HFF-Myc (cell line): Measurements from ENCODE around the gene FXYD4.

Source experiments
- DNase-seq: peaks from one replicate; pipeline ENCODE4 v3.0.0-alpha.2; 2011; ENCODE audit warnings: low read depth; ENCODE audit errors: extremely low read depth
- H3K4me3 ChIP-seq: replicated peaks from 2 replicates; pipeline ENCODE4 v1.5.1; 2011; ENCODE audit warnings: low read depth, mild to moderate bottlenecking, control low read depth, low read length
- TF ChIP-seq, protein P1 (sequence below): IDR thresholded peaks from 2 replicates; pipeline ENCODE4 v1.5.1; 2012; ENCODE audit warnings: mild to moderate bottlenecking, low read depth, low read length, control low read depth; ENCODE audit errors: missing control alignments

FXYD4 gene

GRCh38 chr10:43354330-43354635, 17.2 kb upstream of the FXYD4 start:
- no peak for DNase-seq
- no peak overlapping the region for H3K4me3 ChIP-seq
- TF ChIP-seq, protein P1, sequence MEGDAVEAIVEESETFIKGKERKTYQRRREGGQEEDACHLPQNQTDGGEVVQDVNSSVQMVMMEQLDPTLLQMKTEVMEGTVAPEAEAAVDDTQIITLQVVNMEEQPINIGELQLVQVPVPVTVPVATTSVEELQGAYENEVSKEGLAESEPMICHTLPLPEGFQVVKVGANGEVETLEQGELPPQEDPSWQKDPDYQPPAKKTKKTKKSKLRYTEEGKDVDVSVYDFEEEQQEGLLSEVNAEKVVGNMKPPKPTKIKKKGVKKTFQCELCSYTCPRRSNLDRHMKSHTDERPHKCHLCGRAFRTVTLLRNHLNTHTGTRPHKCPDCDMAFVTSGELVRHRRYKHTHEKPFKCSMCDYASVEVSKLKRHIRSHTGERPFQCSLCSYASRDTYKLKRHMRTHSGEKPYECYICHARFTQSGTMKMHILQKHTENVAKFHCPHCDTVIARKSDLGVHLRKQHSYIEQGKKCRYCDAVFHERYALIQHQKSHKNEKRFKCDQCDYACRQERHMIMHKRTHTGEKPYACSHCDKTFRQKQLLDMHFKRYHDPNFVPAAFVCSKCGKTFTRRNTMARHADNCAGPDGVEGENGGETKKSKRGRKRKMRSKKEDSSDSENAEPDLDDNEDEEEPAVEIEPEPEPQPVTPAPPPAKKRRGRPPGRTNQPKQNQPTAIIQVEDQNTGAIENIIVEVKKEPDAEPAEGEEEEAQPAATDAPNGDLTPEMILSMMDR = no peak

DNA sequence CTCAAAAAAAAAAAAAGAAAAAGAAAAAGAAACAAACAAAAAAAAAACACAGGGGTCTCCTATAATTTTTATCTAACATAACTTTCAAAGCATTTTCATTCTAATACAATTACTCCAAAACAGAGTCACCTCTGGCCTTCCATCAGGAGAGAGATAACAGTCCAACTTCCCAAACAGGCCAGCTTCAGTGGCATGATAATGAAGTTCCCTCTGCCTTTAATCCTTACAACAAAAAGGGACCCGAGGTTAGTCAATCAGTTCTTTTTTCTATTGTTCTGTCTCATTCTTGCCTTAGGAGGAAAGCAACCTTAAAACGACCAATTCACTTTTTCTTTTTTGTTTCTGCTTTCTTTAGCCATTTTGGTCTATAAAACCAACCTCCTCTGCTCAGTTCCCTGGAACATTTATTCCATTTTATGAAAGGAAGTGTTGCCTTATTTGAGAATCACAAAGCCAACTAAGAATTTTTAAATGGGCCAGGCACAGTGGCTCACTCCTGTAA, 16.5 kb upstream of the FXYD4 start:
- no peak for DNase-seq
- TF ChIP-seq, protein P1 = no peak
- H3K4me3 ChIP-seq = no peak overlapping the region

- H3K4me3 ChIP-seq = no peak overlapping the region
- DNase-seq = no peak
- TF ChIP-seq, protein P1 = no peak
Measured at GRCh38 chr10:43355749-43356371, 15.6 kb upstream of the FXYD4 start.

DNA sequence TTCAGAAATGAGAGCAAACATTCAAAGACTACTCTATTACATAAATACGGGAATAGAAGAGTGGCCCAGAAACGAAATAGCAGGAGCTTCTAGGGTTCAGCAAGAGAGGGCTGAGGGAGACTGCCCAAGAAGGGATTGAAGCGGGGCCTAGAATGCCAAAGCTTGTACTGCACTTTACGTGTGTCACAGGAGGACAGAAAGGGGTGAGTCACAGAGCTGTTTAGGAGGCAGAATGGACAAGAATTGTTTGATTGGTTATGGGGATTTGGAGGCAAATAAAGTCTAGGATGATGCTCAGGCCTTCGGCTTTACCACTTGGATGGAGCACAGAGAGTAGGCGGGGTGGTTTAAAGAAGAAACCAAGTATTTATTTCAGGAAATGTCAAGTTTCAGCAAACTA, 11.3 kb upstream of the FXYD4 start:
- TF ChIP-seq, protein P1 = no peak
- DNase-seq = no peak
- H3K4me3 ChIP-seq = no peak overlapping the region

- H3K4me3 ChIP-seq = peak overlapping the region; percentile 25
- no peak for DNase-seq
- TF ChIP-seq, protein P1 = no peak
Measured at GRCh38 chr10:43361547-43362190, 9.8 kb upstream of the FXYD4 start.

GRCh38 chr10:43362191-43362839, 9.1 kb upstream of the FXYD4 start:
- TF ChIP-seq, protein P1 = peak; percentile 34
- peak; percentile 22 for DNase-seq
- peak overlapping the region; percentile 25 for H3K4me3 ChIP-seq
